Astrocyte of the spinal cord (primary cell): ENCODE measurements around the gene IARS2.
"Not testable (repeated sequence)": the region's sequence is repeated elsewhere in the genome, so short reads cannot be mapped to it uniquely, and the experiment has no call there.

Experiments used
- DNase-seq: peaks from one replicate; pipeline ENCODE4 v3.0.0; 2011; ENCODE audit warnings: low read depth, low spot score
- H3K4me3 ChIP-seq: 2 replicates; pipeline ENCODE4 v1.5.1; 2011; ENCODE audit warnings: low read depth, mild to moderate bottlenecking, low read length, moderate library complexity
- in situ Hi-C: cut with HindIII; loops from 2 replicates; pipeline ENCODE4 v1.10.0; 2017; ENCODE audit warnings: low sequenced_read_pairs
- TF ChIP-seq, protein P1 (sequence below): IDR thresholded peaks from 2 replicates; pipeline ENCODE4 v1.5.1; 2012; ENCODE audit warnings: low read depth, mild to moderate bottlenecking, low read length, inconsistent platforms

The IARS2 gene

DNA sequence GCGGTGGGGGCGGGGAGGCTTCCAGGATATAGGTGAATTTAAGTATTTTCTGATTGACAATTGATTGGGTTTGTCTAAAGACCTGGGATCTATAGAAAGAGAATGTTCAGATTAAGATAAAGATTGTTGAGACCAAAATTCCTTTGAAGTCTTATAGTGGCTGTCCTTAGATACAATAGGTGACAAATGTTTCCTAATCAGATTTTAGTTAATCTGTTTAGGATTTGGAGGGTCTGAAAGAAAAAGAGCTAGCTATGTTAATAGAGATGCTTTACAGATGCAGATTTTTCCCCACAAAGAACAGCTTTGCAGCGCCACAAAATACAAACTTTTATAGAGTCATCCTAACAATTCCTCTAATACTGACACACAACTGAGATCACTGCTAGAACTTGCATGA, 33.1 kb upstream of the IARS2 start:
- no peak for DNase-seq
- TF ChIP-seq, protein P1, sequence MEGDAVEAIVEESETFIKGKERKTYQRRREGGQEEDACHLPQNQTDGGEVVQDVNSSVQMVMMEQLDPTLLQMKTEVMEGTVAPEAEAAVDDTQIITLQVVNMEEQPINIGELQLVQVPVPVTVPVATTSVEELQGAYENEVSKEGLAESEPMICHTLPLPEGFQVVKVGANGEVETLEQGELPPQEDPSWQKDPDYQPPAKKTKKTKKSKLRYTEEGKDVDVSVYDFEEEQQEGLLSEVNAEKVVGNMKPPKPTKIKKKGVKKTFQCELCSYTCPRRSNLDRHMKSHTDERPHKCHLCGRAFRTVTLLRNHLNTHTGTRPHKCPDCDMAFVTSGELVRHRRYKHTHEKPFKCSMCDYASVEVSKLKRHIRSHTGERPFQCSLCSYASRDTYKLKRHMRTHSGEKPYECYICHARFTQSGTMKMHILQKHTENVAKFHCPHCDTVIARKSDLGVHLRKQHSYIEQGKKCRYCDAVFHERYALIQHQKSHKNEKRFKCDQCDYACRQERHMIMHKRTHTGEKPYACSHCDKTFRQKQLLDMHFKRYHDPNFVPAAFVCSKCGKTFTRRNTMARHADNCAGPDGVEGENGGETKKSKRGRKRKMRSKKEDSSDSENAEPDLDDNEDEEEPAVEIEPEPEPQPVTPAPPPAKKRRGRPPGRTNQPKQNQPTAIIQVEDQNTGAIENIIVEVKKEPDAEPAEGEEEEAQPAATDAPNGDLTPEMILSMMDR, result no peak
- in situ Hi-C loops, result no loop called here
- H3K4me3 ChIP-seq, result no peak overlapping the region

DNA sequence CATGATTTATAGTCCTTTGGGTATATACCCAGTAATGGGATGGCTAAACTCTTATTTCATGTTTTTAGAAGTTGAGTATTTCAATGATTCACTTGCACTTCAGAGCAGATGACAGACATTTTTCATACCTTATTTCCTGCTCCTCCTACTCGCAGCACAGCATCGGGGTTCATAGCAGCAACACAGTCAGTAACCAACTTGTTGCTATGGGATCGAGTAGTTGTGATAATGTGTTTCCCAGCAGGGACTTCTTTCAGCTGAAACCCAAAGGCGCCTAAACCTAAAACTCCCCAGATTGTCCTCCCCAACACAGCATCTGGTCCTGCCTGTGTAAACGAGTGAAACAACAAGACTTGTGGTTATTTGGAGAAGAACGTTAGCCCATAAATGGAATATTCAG, 31.3 kb upstream of the IARS2 start:
- in situ Hi-C loops, result no loop called here

DNA sequence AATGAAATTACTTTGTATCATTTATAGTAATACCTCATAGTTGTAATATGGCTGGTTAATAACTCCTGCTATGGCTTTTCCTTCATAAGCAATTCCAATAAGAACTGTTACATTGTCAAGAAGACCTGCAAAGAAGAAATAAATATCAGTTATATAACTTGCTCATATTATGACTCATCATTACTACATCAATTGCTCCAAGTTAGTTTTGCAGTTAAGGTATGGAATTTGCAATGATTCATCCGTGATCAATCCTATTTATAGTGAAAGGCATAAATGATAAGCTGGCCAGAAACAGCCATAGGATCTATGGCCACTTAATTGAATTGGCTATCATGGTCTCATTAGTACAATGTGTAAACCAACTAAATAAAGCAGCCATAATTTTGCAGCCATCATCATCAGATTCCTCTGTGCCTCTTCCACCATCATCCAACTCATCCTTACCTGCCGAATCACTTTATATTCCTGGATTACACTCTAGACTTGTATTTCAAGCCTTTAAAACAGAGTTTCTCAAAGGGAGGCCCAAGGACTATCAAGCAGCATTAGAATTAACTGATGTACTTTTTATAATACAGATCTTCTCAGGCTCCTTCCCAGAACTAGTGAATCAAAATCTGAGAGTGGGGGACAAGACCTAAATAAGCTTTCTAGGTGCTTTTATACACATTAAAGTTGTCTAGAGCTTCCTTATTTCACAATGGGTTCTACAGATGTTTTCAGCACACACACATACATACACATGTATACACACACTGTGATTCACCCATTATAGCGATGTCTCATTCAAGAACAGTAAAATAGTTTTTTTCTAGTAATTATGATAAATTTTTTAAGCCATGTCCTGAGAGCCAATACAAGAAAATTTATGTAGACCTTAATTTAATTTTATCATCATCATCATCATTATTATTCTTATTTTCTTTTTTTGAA, 26.4 kb upstream of the IARS2 start:
- no peak overlapping the region for H3K4me3 ChIP-seq
- in situ Hi-C loops, result no loop called here
- TF ChIP-seq, protein P1, result no peak
- no peak for DNase-seq

More for the DNA sequence above, 31.3 kb upstream of the IARS2 start:
- TF ChIP-seq, protein P1, result no peak
- no peak overlapping the region for H3K4me3 ChIP-seq
- DNase-seq, result no peak

DNA sequence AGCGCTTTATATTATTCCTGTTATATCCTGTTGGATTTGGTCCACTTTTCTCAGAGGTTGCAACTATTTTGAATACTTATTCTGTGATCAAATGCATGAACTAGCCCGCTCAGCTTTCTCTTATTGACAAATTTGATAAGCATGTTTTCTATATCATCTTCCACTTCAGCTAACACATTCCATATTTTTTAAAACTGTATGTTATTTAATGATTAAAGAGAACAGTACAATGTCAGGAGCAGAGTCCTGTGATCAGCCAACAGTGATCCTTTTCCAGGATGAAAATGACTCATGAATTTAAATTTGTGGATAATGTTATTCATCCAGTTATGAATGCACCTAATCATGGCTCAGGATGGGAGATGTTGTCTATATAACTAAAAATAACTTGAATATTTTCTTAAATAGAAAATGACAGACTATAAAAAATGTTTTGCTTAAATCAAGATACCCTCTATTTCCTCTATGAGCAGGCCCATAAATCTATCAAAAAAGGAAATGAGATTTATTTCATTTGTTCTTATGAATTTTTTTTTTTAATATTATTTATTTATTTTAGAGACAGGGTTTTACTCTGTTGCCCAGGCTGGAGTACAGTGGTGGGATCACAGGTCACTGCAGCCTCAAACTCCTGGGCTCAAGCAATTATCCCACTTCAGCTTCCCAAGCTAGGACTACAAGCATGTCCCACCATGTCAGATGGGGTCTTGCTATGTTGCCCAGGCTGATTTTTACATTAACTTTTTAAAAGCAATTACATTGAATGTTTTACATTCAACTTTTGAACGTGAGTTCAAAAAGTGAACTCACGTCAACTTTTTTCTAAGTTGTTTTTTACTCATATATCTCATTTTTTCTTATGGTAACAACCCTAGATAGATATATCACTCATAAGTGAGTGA, 16.8 kb upstream of the IARS2 start:
- in situ Hi-C loops, result no loop called here
- H3K4me3 ChIP-seq, result no peak overlapping the region
- DNase-seq, result no peak
- TF ChIP-seq, protein P1, result no peak

DNA sequence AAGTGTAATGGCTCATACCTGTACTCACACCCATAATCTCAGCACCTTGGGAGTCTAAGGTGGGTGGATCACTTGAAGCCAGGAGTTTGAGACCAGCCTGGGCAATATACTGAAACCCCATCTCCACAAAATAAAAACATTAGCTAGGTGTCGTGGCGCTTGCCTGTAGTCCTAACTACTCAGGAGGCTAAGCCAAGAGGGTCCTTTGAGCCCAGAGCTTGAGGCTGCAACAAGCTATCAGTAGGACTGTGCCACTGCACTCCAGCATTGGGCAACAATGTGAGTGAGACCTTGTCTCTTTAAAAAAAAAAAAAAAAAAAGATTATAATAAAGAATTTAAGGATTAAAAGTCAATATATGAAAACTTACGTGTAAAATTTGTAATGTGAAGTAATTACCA, 16.0 kb upstream of the IARS2 start:
- TF ChIP-seq, protein P1, result no peak
- DNase-seq, result no peak
- in situ Hi-C loops, result no loop called here
- no peak overlapping the region for H3K4me3 ChIP-seq

DNA sequence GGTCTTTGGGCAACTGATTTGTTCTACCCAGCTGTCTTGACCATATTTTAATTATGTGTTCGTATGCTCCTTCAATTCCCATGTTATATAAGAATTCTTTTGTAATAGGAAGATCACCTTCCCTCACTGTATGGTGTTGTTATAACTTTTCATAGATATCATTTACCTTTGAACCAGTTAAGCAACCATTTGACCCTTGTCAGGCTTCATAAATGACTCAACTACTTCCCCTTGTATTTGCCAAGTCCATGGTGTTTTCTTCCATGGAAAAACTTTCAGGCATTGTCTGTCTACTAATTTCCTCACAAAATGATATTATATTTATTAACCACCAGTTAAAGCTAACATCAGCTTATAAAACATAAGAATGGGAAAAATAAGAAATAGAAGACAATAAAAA, 9.5 kb upstream of the IARS2 start:
- DNase-seq, result no peak
- TF ChIP-seq, protein P1, result no peak
- no peak overlapping the region for H3K4me3 ChIP-seq
- in situ Hi-C loops, result no loop called here

DNA sequence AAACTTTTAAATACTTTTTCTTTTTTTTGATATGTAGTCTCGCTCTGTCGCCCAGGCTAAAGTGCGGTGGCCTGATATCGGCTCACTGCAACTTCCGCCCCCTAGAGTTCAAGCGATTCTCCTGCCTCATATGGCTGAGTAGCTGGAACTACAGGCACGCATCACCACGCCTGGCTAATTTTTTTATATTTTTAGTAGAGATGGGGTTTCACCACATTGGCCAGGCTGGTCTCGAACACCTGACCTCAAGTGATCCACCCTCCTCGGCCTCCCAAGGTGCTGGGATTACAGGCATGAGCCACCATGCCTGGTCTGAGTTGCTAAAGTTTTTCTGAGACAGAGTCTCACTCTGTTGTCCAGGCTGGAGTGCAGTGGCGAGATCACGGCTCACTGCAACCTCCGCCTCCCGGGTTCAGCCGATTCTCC, 7.7 kb upstream of the IARS2 start:
- H3K4me3 ChIP-seq, in situ Hi-C loops, DNase-seq: not testable (repeated sequence)
